IPS DF 4.7 (cell line): ENCODE results near the gene CD9.

ENCODE experiments used
- DNase-seq: peaks from one replicate; pipeline ENCODE4 v3.0.0-alpha.2; 2013; ENCODE audit warnings: low spot score; ENCODE audit errors: extremely low read depth

CD9 gene

DNA sequence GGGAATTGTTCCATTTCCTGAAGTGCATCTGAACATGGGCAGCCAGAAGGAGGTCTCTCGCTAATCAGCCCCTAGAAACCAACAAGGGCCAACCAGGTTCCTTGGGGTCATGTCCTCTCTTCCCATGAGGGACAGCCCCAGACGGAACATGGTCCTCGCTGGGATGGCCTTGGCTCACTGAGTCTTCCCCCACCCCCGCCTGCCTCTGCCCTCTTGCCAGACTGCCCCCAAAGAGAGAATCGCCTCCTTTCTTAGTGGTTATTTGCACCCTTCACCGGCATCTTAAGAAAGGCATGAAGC lies 36.4 kb downstream of the CD9 start:
- no peak for DNase-seq

DNA sequence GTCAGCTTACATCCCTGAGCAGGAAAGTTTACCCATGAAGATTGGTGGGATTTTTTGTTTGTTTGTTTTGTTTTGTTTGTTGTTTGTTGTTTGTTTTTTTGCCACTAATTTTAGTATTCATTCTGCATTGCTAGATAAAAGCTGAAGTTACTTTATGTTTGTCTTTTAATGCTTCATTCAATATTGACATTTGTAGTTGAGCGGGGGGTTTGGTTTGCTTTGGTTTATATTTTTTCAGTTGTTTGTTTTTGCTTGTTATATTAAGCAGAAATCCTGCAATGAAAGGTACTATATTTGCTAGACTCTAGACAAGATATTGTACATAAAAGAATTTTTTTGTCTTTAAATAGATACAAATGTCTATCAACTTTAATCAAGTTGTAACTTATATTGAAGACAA lies 37.6 kb downstream of the CD9 start:
- no peak for DNase-seq

DNA sequence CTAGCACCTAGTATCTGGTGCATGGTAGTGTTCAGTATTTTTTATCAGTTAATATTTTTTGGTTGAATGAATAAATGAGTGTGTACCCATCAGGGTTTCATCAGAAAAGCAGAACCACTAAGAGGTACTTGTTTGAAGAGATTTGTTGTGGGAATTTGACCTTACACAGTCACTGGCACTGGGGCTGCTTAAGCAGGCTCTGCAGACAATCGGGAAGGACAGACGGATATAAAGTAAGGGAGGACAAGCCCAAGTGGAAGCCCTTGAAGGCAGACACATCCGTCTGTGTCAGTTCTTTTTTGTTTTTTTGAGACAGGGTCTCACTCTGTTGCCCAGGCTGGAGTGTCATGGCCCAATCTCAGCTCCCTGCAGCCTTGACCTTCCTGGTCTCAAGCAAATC lies 38.7 kb downstream of the CD9 start:
- no peak for DNase-seq

DNA sequence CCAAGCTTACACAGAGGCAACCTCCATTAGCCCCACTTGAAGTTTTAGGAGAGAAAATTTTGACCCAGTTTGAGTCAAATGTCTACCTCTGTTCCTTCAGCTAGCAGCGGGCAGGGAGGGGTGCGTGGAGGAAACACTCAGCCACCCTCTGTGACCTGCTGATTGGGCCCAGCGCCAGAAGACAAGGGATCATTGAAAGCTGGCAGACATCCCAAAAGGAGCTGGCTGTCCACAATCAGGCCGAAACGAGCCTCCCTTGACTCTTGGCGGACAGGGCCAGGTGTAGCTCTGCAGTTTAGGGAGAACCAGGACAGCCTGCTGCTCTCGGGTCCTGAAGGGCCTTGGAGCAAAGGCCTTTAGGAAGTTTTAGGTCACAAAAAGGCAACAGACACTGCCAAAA lies 41.3 kb downstream of the CD9 start:
- DNase-seq = no peak

DNA sequence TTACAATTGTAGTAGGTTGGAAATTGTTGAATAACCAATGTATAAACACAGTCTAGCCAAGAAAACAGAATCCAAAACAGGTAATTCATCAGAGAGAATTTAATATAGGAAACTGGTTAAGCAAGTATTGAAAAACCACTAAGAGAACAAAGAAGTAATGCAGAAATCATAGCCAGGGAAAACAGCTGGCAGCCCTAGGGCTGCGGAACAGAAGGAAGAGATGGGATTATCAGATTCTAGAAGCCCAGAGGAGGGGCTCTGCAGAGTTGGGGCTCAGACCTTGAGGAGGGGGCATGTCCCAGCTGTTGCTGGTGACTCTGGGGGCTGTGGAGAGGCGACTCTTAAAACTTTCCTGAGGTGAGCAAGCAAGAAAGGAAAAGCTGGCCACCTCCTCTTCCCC lies 49.4 kb downstream of the CD9 start:
- DNase-seq = no peak

DNA sequence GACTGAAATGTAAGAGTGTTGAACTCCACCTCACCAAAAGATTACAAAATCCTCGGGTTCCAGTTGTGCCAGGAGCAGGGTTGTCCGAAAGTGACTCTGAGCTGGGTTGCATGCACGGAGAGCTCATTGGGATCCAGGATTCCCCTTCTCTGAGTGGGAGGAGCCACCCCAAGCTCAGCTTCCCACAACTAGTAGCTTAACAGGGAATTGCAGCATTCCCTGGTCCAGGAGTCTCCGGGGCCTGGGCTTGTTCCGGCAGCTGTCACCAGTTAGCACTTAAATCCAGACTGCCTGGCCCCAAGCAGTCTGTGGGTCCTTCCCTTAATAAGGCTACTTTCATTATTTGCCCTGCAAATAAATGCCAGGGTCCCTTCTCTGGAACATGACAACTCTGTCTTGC lies 50.1 kb downstream of the CD9 start:
- no peak for DNase-seq

DNA sequence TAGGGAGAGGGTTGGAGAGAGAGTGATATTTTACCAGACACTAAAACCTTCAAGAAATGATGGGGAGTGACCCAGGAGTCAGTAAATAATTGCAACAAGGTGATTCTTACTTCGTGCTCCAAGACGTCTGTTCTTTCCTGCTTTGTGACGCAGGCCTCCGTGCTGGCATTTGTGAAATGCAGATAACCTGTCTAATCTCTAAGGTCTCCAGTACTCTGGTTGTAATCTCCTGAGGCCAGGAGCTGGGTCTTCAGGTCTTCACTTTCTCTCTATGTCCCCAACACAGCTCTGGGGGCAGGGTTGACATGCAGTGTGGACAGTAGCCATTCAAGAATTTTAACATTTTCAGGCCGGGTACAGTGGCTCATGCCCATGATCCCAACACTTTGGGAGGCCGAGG lies 53.1 kb downstream of the CD9 start:
- DNase-seq = no peak

DNA sequence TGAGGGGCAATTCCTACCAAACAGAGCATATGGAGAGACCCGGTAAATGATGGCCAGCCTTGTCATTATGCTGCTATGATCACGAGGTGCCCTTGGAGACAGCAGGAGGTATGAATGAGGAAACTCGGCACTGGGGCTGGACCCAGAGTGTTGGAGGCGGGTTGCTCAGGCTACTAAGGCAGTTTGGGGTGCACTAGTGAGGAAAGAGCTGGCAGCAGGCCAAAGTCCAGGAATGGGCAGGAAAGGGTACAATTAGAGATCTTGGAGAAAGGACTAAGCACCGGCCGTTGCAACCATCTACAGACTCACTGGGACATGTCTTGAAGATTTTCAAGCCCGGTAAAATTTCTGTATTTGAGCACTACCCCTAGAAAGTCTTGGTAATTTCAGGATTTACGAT lies 54.3 kb downstream of the CD9 start:
- DNase-seq = no peak

DNA sequence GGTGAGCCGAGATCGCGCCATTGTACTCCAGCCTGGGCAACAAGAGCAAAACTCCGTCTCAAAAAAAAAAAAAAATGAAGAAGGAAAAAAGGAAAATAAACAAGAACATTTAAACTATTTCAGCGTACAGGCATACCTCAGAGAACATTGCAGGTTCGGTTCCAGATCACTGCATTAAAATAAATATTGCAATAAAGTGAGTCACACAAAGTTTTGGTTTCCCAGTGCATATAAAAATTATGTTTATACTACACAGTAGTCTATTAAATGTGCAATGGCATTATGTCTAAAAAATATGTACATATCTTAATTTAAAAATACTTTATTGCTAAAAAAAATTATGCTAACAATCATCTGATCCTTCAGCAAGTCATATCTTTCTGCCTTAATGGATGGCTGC lies 56.8 kb downstream of the CD9 start:
- no peak for DNase-seq

DNA sequence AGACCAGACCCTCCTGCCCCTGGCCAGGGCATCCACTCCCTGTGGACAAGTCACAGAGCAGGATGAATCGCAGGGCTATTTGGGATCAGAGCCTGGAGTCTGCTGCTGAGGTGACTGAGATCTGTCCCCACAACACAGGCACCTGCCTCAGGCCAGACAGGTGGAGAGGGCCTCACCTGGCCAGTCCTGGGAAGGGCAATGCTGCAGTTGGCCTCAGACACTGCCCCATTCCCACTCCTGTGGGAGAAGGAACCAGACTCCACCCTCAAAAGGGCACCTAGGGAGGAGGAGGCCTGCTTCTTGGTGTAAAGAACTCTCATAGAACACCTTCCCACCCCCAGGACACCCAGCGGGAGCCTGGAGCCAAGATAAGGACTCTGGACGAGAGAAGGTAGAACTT lies 62.0 kb downstream of the CD9 start:
- DNase-seq = no peak

DNA sequence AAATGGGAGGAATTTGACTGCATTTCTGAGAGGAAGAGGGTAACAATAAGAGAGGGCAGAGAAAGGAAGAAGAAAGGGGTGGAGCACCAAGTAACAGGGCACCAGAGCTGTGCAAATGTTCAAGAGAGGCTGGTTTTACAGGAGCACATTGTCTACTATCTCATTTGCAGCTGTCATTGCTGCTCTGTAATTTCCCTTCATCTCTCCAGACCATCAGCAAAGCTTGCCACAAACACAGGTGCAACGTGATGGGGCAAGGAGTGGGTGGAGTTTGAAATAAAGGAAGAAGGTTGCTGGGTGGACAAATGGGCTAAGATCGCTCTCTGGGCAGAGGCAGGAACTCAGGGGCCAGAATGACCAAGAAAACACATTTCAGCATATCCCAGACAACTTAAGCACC lies 62.4 kb downstream of the CD9 start:
- no peak for DNase-seq

DNA sequence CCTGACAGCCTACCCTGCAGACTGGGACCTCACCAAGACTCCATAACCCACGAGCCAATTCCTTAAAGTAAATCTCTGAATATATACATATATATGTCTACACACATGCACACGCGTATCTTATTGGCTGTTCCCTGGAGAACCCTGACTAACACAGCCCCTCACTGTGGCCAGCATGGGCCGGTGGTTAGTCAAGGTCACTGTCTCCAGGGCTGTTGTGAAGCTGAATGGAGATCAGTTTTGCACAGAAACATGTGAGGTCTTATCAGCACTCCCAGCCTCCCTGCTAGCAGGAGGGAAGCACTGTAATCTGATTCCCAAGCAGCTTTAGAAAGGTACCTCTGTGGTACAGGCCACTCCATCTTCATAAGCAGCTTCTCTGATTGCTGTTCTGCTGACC lies 63.7 kb downstream of the CD9 start:
- no peak for DNase-seq

DNA sequence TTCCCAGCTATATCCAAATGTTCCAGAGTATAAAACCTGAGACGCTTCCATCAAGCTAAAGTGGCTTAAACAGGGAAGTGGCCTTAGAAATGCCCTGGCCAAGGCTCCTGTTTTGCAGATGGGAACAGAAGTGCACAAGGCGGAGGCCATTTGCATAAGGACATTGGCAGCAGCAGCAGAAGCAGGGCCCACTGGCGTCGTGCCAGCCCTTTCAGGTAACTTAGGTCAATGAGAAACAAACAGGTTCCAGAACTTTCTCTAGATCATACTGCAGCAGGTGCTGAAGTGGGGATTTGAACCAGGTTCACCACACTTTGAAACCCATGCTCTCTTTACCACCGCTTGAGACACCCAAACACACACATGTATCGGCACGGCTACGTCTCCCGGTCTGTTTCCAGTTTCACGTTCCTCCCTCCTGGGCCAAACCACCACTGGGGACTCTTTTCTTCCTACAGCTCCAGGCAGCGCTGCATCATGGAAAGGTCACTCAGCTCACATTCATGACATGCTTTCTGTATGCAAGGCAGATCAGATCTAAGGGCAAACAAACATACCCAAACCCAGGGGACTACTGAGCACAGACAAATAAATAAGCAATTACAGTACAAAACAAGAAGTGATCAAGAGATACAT lies 64.3 kb downstream of the CD9 start:
- no peak for DNase-seq

DNA sequence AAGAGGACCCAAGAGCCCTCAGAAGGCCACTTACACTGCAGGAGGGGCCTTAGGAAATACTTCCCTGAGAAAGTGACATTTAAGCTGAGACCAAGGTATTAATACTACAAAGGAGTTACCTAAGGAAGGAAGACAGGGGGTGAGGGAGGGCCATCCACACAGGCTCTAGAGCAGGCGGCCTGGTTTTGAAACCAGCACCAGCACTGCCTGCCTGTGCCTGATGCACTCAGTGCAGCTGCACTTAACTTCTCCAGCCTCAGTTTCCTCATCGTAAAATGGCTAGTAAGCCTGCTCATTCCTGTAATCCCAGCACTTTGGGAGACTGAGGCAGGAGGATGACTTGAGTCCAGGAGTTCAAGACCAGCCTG lies 64.8 kb downstream of the CD9 start:
- DNase-seq = no peak

DNA sequence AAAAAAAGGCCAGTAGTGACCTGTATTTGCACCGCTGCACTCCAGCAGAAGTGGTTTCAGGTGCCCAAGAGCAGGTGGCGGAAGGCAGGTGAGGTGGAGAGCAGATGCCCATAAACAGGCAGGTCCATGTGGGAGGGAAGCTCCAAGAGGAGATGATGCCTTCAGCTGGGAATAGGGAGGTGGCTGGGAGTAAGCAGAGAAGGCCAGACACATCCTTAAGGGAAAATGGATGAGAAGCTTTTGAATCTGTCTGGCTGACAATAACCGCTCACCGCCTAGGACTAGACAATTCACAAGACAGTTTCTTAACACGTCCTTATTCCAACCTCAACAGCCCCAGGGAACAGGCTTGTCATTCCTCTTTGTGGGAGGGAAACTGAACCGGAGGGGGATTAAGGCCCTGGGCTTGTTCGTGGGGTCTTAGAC lies 66.4 kb downstream of the CD9 start:
- no peak for DNase-seq

DNA sequence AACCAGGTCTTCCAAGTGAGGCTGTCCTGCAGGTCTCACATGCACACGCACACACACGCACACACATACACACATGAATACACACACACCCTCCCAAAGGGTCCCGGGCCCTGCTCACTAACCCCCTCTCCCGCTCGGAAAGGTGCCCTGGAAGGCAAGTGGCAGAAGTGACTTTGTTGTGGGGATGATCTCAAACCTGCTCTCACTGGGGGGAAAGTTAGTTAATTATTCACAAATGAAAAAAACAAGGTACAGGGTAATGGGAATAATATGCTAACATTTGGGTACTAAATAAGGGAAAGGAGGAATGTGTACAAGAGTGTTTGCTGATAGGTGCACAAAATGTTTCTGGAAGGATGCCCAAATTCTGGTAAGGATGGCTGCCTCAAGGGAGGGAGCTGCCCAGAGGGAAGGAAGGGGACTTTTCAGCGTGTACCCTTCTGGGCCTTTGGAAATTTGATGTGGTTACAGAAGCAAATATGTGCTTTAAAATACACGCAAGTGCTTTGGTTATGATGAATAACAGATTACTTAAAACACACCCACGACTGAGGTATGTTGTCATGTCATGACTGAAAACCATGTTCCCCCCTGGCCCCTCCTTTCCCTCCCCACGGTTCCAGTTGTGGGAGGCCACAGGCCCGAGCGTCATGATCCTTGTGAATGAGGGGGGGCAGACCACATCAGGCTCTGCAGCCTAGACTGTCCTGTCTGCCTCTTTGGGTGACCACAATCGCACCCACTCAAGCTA lies 66.9 kb downstream of the CD9 start:
- no peak for DNase-seq

DNA sequence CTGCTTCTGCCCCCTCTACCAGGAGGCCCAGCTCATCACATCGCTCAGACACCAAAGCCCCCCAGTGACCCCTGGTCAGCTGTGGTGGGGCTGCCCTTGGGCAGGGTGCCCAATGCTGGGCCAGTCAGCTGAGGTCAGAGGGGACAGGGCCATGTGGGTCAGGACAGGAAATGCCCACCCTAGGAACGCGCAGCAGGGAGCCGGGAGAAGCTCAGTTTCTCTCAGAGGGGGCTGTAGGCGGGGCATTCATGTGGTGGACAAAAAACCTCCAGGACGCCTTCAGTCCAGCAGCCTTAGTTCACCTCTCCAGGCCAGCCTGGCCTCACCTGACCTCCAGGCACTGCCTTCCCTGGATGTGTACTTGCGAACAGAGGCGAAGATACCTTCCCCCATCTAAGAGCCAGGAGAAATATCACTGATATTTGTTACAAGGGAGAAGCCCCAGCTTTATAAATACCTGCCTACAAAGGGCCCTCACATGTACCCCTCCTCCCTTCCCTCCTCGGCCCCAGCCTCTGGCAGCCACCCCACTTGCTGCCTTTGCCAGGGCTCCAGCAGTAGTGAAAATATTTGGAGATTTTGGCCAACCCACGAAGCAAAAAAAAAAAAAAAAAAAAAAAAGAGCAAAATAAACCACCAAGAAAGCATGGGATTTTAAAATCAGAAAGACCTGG lies 68.4 kb downstream of the CD9 start:
- DNase-seq = no peak

DNA sequence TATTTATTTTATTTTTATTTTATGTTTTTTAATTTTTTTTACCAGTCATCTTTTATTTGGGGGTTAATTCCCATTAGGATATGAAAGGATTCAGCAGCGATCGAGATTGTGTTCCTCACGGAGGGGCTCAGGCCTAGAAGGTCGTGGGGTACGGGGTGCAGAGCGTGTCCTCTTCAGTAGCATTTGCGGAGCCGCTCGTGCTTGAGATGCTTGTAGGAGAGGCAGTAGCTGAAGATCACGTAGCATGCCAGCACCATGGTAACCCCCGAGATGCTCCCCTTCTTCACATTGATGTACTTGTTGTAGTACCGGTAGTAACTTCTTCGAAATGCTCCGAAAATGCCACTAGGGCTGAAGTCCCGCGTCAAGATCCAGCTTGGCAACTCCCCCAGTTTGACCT lies 69.8 kb downstream of the CD9 start:
- no peak for DNase-seq

DNA sequence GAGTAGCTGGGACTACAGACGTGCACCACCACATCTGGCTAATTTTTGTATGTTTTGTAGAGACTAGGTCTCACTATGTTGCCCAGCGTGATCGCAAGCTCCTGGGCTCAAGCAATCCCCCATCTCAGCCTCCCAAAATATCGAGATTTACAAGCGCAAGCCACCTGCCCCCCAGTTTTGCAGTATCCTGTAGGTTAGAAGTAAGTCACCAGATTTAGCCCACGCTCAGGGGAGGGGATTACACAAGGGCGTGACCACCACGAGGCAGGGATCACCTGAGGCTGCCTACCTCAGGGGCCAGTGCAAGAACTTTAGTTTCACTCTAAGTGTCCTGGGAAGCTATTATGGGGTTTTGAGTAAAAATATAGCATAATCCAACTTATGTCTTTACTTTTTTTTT lies 71.1 kb downstream of the CD9 start:
- DNase-seq = no peak

DNA sequence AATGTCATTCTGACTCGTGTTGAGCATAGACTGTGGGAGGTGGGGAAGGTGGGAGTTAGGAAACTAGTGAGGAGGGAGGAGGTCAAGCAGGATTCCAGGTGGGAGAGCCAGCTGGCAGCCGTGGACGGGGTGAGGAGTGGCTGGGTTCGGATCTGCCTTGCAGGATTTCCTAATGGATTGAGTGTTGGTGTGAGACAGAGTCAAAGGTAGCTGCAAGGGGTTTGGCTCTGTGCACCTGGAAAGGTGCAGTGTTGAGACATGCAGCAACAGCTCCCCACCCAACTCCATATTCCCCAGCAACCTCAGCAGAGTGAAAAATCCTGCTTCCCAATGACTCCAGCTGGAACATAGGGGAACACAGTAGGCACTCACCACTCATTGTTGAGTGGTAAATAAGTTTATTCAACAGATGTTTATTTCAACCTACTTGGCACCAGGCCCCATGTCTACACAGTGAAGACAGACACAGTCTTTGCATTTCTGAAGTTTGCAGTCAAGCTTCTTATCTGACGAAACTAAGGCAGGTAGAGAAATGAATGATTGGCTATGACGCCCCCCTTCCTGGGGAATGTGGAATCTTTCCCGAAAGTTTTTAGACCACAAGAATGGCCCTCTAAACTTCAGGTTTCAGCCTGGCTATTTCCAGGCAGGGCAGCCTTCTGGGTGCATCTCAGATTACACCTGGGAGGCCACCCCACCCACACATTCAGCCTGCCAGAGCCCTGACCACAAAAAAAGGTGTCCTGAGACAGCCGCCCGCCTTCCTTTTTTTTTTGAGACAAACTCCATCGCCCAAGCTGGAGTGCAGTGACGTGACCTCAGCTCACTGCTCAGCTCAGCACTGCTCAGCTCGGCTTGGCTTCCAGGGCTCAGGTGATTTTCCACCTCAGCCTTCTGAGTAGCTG lies 72.4 kb downstream of the CD9 start:
- DNase-seq = no peak

DNA sequence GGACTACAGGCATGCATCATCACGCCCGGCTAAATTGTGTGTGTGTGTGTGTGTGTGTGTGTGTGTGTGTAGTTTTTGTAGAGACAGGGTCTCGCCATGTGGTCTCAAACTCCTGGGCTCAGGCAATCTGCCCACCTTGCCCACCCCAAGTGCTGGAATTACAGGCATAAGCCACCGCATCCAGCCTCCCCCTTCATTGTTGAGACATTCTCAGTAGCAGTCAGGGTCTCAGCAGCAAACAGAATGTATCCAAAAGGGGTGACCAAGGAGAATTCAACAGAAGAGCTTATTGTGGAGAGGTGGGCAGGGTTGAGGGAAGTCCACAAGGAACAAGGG lies 73.0 kb downstream of the CD9 start:
- no peak for DNase-seq

DNA sequence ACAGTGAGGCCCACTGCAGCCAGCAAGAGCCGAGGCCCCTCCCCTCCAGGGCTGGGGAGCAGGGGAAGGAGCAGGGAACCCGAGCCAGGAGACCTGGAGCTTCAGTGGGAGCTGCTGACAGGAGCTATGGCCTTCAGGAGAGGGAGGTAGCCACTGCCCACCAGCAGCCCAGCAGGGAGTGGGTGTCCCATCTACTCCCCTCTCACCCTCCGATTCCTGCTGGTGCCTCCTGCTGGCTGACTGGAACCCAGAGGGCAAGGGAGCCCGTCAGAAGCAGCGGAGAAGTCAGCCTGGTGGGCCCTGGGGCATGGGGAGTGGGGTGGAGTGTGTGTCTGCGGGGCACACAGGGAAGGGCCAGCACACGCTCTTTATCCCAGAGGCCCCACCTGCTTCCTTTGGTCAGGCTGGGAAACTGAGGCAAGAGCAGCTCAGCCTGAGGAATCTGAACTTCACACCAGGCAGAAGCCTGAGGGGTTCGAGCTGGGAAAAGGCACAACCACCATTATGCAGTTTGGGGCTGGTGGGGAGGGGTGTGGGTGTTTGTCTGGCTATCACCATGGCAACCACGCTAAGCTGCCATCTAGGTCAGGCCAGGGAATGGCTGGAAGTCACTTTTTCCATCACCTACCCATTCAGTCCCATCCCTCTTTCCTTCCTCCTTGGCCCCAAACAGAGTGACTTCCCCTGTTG lies 73.5 kb downstream of the CD9 start:
- no peak for DNase-seq
